ENCODE results near the gene EFNB1. TPM values are rescaled to one million over a fixed set of nuclear protein-coding genes. Genes with fewer than 3 reads are reported as not detected.

The EFNB1 gene
- total and polyA plus RNA-seq, 10 of the 15 experiments (the other 5 are each of a cell fraction or from before 2014, with no cell fraction given): 0.02 to 1.0 (median 0.81) TPM; not detected in 1

DNA sequence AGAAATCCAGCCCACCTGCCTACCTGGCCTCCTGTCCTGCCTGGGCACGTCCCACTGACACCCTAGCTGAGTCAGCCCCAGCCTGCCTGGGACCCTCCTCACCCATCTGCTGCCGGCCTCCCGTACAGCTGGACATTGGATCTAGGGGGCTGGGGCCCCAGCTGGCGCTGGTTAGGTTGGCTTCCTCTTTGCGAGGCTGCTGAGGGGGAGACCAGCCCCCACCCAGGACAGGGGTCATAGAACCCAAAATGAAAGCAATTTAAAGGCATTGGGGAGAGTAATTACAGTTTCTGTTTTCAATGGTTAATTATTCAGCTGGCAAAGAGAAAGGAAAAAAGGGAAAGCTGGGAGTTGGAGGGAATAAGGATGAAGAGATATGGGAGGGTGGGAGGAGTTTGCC, 15.8 kb downstream of the EFNB1 start:
- no peaks in the 10 kb centered on the region for H3K36me3 ChIP-seq (ENCODE audit: control insufficient read depth in 2 of 2, insufficient read depth in 2 of 2, low read length in 1 of 2)
- peaks cover 0 to 2% of the 10 kb centered on the region in 2 experiments; a peak in 1 of 4 replicates for H3K27me3 ChIP-seq (replicated peaks in 1 of 2; ENCODE audit: control insufficient read depth in 2 of 2, insufficient read depth in 2 of 2, low read length in 1 of 2)
- DNase-seq (ENCODE audit: low read depth, low spot score) (no peak), FAIRE-seq (no peak), ATAC-seq (no peak)
- BruUV-seq (replicated peaks): no TSS peak
- RAD21 ChIA-PET (ENCODE audit: unreplicated experiment): no interaction called here
- in situ Hi-C loops (cut with MboI) (no loop called here), intact Hi-C loops (cut with micrococcal nuclease; ENCODE audit: unreplicated experiment) (no loop called here)
- CTCF ChIA-PET: interaction anchor here (1.1 kb wide), 1 partner anchor 16 kb away, joined by 3 read pairs; the partner anchor contains the start of gene EFNB1
- no peak overlapping the region for H3K4me3 ChIP-seq
- no peak overlapping the region for H3K27ac ChIP-seq (ENCODE audit: control insufficient read depth, insufficient read depth)
- 7% methylated on average over 5 of the region's 5 CpGs for WGBS (ENCODE audit: insufficient coverage, insufficient replicate concordance, low lambda C conversion rate, missing lambda C conversion rate)
- no peak overlapping the region for H3K4me2 ChIP-seq (ENCODE audit: control insufficient read depth, insufficient read depth)
- SMC1A ChIA-PET (ENCODE audit: uncharacterized antibody, unreplicated experiment): no interaction called here
- H3K79me2 ChIP-seq (ENCODE audit: control insufficient read depth, insufficient read depth, low read length): no peaks in the 10 kb centered on the region
- H3K9ac ChIP-seq (ENCODE audit: control insufficient read depth, insufficient read depth, low read length): no peak overlapping the region
- no peaks in the 10 kb centered on the region for H3K9me3 ChIP-seq (replicated peaks; ENCODE audit: control insufficient read depth, insufficient read depth, low read length)
- no peak overlapping the region for H2AFZ ChIP-seq (ENCODE audit: control insufficient read depth, low read depth, low read length)
- POLR2A ChIA-PET: no interaction called here
- no peaks in the 10 kb centered on the region for H4K20me1 ChIP-seq (ENCODE audit: control insufficient read depth, insufficient read depth)
- H3K4me1 ChIP-seq (ENCODE audit: control insufficient read depth, insufficient read depth, low read length): no peaks in the 10 kb centered on the region
- TF ChIP-seq, protein P1, sequence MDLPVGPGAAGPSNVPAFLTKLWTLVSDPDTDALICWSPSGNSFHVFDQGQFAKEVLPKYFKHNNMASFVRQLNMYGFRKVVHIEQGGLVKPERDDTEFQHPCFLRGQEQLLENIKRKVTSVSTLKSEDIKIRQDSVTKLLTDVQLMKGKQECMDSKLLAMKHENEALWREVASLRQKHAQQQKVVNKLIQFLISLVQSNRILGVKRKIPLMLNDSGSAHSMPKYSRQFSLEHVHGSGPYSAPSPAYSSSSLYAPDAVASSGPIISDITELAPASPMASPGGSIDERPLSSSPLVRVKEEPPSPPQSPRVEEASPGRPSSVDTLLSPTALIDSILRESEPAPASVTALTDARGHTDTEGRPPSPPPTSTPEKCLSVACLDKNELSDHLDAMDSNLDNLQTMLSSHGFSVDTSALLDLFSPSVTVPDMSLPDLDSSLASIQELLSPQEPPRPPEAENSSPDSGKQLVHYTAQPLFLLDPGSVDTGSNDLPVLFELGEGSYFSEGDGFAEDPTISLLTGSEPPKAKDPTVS (IDR thresholded peaks at IDR 0.05; ENCODE audit: low read depth, low read length): no peak
- TF ChIP-seq, protein P2, sequence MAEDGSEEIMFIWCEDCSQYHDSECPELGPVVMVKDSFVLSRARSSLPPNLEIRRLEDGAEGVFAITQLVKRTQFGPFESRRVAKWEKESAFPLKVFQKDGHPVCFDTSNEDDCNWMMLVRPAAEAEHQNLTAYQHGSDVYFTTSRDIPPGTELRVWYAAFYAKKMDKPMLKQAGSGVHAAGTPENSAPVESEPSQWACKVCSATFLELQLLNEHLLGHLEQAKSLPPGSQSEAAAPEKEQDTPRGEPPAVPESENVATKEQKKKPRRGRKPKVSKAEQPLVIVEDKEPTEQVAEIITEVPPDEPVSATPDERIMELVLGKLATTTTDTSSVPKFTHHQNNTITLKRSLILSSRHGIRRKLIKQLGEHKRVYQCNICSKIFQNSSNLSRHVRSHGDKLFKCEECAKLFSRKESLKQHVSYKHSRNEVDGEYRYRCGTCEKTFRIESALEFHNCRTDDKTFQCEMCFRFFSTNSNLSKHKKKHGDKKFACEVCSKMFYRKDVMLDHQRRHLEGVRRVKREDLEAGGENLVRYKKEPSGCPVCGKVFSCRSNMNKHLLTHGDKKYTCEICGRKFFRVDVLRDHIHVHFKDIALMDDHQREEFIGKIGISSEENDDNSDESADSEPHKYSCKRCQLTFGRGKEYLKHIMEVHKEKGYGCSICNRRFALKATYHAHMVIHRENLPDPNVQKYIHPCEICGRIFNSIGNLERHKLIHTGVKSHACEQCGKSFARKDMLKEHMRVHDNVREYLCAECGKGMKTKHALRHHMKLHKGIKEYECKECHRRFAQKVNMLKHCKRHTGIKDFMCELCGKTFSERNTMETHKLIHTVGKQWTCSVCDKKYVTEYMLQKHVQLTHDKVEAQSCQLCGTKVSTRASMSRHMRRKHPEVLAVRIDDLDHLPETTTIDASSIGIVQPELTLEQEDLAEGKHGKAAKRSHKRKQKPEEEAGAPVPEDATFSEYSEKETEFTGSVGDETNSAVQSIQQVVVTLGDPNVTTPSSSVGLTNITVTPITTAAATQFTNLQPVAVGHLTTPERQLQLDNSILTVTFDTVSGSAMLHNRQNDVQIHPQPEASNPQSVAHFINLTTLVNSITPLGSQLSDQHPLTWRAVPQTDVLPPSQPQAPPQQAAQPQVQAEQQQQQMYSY (CRISPR knock-in tag; IDR thresholded peaks at IDR 0.05): no peak
- TF ChIP-seq EP300 (IDR thresholded peaks at IDR 0.05; ENCODE audit: borderline replicate concordance in 1 of 2, control insufficient read depth in 1 of 2, low read depth in 2 of 2, low read length in 2 of 2) (no peak), ESRRA (IDR thresholded peaks at IDR 0.05; ENCODE audit: low read length) (no peak), IRF4 (IDR thresholded peaks at IDR 0.05; ENCODE audit: low read depth, low read length) (no peak)
- TF ChIP-seq, protein P3, sequence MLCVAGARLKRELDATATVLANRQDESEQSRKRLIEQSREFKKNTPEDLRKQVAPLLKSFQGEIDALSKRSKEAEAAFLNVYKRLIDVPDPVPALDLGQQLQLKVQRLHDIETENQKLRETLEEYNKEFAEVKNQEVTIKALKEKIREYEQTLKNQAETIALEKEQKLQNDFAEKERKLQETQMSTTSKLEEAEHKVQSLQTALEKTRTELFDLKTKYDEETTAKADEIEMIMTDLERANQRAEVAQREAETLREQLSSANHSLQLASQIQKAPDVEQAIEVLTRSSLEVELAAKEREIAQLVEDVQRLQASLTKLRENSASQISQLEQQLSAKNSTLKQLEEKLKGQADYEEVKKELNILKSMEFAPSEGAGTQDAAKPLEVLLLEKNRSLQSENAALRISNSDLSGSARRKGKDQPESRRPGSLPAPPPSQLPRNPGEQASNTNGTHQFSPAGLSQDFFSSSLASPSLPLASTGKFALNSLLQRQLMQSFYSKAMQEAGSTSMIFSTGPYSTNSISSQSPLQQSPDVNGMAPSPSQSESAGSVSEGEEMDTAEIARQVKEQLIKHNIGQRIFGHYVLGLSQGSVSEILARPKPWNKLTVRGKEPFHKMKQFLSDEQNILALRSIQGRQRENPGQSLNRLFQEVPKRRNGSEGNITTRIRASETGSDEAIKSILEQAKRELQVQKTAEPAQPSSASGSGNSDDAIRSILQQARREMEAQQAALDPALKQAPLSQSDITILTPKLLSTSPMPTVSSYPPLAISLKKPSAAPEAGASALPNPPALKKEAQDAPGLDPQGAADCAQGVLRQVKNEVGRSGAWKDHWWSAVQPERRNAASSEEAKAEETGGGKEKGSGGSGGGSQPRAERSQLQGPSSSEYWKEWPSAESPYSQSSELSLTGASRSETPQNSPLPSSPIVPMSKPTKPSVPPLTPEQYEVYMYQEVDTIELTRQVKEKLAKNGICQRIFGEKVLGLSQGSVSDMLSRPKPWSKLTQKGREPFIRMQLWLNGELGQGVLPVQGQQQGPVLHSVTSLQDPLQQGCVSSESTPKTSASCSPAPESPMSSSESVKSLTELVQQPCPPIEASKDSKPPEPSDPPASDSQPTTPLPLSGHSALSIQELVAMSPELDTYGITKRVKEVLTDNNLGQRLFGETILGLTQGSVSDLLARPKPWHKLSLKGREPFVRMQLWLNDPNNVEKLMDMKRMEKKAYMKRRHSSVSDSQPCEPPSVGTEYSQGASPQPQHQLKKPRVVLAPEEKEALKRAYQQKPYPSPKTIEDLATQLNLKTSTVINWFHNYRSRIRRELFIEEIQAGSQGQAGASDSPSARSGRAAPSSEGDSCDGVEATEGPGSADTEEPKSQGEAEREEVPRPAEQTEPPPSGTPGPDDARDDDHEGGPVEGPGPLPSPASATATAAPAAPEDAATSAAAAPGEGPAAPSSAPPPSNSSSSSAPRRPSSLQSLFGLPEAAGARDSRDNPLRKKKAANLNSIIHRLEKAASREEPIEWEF (IDR thresholded peaks at IDR 0.05; ENCODE audit: insufficient replicate concordance, low read depth, low read length): no peak
- TF ChIP-seq, protein P4, sequence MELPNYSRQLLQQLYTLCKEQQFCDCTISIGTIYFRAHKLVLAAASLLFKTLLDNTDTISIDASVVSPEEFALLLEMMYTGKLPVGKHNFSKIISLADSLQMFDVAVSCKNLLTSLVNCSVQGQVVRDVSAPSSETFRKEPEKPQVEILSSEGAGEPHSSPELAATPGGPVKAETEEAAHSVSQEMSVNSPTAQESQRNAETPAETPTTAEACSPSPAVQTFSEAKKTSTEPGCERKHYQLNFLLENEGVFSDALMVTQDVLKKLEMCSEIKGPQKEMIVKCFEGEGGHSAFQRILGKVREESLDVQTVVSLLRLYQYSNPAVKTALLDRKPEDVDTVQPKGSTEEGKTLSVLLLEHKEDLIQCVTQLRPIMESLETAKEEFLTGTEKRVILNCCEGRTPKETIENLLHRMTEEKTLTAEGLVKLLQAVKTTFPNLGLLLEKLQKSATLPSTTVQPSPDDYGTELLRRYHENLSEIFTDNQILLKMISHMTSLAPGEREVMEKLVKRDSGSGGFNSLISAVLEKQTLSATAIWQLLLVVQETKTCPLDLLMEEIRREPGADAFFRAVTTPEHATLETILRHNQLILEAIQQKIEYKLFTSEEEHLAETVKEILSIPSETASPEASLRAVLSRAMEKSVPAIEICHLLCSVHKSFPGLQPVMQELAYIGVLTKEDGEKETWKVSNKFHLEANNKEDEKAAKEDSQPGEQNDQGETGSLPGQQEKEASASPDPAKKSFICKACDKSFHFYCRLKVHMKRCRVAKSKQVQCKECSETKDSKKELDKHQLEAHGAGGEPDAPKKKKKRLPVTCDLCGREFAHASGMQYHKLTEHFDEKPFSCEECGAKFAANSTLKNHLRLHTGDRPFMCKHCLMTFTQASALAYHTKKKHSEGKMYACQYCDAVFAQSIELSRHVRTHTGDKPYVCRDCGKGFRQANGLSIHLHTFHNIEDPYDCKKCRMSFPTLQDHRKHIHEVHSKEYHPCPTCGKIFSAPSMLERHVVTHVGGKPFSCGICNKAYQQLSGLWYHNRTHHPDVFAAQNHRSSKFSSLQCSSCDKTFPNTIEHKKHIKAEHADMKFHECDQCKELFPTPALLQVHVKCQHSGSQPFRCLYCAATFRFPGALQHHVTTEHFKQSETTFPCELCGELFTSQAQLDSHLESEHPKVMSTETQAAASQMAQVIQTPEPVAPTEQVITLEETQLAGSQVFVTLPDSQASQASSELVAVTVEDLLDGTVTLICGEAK (IDR thresholded peaks at IDR 0.05; ENCODE audit: borderline replicate concordance): no peak
